ENCODE data around the gene SLC25A23.
A peak's percentile ranks its signal among the peaks of the same experiment; 100 is the strongest.

The SLC25A23 gene

GRCh38 chr19:6481541-6482342, 22.1 kb upstream of the SLC25A23 start, which contains the start of gene DENND1C:
Gene DENND1C (minus strand): TSS chr19:6481787. CDS start chr19:6481695, 92 bp downstream.
- DNase-seq = peak; percentile 75 to 81

DNA sequence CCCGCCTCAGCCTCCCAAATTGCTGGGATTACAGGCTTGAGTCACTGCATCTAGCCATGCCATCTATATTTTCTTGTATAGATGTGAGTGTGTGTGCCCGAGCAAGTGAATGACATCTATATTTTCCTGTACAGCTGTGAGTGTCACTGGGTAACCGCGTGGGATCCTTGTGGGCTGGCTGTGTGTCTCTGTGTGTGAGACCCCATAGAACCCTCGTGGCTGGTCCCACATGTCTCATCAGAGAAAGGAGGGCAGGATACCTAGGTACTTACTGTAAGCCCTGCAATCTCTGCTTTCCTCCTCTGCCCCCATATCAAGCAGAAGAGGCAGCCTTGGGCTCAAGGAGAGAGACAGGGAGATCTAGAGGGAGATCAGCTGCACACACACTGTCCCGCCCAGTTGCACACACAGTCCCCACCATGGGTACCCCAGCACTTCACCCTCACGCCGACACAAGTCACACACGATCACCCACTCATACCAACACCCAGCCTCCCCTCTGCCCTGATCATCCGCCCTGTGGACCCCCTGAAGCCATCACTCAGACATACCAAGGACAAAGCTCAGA, 21.3 kb upstream of the SLC25A23 start:
- peak; percentile 31 to 39 for DNase-seq

- no peak for DNase-seq
These were observed 20.3 kb upstream of the SLC25A23 start for GRCh38 chr19:6479836-6480398.

DNA sequence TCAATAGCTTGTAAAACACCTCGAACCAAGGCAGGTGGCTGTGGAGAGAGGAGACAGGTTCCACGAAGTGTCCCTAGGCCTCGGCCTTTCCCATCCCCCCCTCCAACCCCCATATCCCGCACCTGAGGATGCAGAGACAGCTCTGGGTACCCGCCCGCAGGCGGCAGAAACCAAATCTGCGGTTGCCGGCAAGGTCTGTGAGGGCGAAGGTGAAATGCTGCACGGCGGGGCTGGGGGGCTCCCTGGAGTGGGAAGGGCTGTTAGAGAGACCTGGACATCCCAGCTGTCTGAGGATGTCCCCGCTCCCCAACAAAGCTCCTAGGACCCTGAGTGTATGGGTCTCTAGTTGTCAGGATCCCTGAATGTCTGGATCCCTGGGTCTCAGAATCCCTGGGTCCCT, 19.2 kb upstream of the SLC25A23 start:
- no peak for DNase-seq

GRCh38 chr19:6476896-6477431, 17.4 kb upstream of the SLC25A23 start:
- no peak for DNase-seq

DNA sequence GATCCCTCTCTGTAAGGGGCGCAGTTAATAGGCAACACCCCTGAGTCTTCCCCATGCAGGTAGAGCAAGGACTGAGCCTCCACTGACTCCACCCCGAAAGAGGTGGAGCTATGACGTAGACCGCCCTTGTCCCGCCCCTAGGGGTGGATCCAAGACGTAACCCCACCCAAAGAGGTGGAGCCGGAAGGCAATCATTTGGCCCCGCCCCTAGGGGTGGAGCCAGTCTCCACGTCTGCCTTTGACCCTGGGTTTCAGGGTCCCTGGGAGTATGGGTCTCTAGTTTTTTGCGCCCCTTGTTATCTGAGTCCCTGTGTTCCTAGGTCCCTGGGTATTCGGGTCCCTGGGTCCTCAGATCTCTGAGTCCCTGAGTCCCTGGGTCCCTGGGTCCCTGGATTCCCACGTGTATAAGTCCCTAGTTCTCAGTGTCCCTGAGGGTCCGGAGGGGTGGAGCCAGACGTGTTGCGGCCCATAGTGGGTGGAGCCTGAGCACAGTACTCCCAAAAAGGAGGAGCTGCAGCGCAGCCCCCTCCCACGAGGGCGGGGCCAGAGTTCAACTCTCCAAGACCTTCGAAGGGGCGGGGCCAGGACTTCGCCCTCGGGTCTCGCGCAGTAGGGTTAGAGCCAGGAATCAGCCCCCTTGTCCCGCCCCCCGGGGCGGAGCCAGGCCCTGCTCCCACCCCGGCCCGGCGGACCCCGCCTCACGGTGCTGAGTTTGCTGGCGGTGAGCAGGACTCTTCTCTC, 16.7 kb upstream of the SLC25A23 start:
- peak; percentile 62 to 69 for DNase-seq

DNA sequence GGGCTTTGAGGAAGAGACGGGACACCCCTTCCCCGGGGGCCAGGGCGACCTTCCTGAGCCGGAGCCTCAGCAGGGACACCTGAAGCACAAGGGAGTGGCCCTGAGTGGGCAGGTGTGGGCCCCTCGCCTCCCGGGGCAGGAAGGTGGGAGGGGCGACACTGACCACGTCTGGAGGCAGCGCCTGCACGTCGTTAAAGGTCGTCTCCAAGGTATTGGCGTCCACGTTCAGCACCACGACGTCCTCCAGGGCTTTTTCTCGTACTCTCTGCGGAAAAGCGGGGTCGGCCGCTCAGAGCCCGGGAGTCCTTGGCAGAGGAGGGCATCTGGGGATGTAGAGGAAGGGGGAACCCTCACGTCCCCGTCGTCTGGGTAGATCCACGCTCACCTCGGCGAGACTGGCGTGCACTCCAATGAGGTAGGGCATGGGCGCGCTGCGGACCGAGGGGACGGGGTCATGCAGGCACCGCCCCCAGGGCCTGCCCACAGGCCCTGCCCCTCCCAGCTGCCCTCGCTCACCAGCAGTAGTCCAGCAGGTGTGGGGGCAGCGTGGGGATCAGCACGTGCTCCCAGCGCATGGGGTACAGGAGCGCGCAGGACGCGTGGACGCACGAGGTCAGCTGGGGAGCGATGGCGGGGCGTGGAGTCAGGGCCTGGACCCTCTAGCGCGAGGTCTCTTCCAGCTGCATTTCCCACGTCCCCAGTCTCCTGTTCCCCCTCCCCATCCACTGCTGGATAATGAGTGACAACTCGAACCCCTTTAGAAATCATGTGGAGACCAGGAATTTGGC, 15.9 kb upstream of the SLC25A23 start:
- no peak for DNase-seq

DNA sequence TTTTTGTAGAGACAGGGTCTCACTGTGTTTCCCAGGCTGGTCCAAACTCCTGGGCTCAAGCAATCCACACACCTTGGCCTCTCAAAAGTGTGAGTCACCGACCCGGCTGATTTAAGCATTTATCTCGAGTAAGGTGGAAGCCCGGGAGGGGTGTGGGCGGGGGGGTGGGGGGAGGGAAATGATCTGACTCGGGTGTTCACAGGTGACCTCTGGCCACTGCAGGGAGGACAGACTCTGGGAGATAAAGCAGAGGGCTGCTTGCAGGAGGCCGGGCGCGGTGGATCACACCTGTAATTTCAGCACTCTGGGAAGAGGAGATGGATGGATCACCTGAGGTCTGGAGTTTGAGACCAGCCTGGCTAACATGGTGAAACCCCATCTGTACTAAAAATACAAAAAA, 14.1 kb upstream of the SLC25A23 start:
- DNase-seq = no peak

- DNase-seq = no peak
These were observed 13.1 kb upstream of the SLC25A23 start for GRCh38 chr19:6472713-6473112.

- no peak for DNase-seq
These were observed 11.5 kb upstream of the SLC25A23 start for GRCh38 chr19:6471076-6471475.

DNA sequence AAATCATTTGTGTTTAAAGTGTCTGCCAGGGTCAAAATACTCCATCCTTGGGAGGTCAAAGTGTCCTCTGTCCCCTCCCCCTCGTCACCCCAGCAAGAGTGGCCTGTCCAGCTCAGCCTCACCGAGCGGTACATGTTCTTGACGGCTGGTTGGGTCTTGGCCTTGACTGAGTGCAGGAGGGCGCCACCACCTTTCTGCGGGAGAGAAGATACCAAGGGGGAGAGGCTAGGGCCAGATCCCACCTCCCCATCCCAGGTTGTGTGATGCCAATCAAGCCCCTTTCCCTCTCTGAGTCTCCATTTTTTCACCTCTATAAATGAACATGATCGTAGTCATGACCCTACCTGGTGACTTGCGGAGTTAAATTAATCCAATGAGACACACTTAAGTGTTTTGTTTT, 10.6 kb upstream of the SLC25A23 start:
- DNase-seq = no peak

GRCh38 chr19:6467384-6467783, 7.8 kb upstream of the SLC25A23 start:
- no peak for DNase-seq

DNA sequence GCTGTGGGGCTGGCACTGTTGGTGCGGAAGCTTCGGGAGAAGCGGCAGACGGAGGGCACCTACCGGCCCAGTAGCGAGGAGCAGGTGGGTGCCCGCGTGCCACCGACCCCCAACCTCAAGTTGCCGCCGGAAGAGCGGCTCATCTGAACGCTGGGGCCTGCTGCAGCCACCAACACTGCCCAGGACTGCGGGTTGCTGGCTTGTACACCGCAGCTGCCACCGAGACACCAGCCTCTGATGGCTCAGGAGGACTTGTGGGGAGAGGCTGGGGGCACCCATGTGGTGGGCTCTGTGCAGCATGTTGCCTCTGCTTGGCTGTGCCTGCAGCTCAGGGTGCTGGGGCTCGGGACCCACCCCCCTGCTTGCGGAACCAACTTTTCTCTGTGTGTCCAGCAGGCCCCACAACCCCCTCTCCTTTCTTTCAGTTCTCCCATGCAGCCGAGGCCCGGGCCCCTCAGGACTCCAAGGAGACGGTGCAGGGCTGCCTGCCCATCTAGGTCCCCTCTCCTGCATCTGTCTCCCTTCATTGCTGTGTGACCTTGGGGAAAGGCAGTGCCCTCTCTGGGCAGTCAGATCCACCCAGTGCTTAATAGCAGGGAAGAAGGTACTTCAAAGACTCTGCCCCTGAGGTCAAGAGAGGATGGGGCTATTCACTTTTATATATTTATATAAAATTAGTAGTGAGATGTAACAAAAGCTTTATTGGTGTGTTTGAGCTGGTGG, 7.1 kb upstream of the SLC25A23 start:
- DNase-seq = no peak

DNA sequence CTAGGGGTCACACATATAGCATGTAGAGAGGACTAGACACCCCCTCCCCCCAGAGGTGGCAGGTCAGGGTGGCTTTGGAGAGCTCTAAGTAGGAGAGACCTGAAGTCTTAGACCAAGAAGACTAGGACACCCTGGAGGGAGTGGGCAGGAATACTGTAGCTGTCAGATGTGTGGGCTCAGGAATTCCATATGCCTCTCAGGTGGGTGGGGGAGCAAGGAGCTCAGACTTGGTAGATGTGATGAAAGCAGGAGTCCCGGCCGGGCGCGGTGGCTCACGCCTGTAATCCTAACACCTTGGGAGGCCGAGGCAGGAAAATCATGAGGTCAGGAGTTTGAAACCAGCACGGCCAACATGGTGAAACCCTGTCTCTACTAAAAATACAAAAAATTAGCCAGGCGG, 6.1 kb upstream of the SLC25A23 start:
- DNase-seq = no peak

- no peak for DNase-seq
These were observed 5.4 kb upstream of the SLC25A23 start for GRCh38 chr19:6465006-6465405.

DNA sequence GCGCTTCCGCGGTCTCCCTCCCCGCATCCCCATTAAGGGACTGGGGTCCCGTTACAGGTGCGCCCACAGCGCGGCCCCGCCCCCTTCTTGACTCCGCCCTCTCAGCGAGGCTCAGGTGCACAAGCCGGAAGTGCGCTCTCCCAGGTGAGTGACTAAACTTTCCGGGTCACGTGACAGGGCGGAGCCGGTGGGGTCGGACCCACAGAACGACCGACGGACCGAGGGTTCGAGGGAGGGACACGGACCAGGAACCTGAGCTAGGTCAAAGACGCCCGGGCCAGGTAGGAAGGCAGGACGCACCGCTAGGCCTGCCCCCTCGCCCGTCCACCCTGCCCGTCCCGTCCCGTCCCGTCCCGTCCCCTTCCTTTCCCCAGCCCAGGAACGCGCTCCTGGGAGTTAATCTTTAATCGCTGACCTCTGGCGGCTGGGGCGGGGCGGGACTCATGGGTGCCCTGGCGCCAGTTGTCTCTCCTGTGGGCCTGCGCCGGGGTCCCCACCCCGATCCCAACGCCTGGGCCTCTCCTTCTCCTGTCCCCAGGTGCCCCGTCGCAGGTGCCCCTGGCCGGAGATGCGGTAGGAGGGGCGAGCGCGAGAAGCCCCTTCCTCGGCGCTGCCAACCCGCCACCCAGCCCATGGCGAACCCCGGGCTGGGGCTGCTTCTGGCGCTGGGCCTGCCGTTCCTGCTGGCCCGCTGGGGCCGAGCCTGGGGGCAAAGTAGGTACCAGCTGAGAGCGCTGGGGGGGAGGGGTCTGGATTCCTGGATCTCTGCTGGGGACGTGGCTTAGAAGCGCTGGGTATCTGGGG, 4.7 kb upstream of the SLC25A23 start, which contains the start of gene CRB3:
CRB3 (plus strand) TSS at position 202 of the 804 bp plus-strand sequence; CDS start at position 633, 431 bp downstream.
- DNase-seq = peak; percentile 27 to 36

GRCh38 chr19:6460099-6460884, 700 bp upstream of the SLC25A23 start:
- peak; percentile 98 to 99 for DNase-seq

DNA sequence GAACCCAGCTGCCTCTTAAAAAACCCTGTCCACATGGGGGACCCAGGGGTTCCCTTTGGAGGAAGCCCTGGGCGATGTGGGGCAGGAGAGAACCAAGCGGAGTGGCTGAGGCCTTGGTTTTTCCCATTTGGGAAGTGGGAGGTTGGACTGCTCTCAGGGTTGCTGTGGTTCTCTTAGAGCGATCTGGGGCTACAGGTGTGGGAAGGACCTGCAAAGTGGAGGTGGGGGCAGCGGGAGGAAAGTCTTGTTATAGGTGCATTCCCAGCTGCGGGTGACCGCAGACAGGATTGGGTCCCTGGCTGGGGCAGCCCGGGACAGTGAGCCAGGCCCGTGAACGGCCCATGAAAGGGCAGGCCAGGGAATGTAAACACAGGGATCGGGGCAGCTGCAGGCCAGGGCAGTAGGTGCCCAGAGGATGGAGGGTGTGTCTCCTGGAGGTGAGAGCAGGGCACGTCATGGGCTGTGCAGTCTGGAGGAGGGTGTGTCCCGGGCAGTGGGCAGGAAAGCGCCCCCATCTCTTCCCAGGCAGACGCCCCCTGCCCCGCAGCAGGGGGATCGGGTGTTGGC, 814 bp downstream of the SLC25A23 start:
- DNase-seq = no peak

DNA sequence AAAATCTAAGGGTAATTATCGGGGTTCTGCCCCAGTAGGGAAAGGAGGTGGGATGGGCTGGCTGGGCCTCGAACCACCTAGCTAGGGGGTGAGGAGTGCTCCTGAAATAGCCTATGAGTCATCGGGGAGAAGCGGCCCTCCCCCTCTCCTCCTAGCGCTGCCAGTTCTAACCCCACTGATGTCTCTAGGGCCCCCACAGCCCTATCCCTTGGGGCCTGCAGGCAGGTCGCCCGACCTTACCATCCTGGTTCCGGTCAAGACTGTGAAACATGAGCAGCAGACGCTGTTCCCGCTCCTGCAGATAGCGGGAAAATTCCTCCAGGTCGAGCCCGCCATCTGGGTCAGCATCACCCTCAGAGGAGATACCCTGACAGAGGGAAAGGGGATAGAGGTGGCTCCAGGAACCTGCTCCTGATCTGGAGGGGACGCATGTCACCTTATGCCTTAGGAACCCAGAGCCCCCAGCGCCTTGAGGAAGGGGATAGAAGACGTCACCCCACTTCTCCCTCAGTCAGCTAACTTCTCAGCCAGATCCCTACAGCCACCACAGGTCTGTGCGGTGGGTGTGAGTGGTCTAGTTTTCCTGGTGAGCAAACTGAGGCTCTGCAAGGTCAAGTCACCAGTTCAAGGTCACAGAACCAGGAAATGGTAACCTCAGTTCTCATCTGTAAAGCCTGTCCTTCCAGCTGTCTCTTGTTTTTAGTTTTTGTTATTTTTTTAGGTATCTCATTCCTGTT, 1.5 kb downstream of the SLC25A23 start:
- no peak for DNase-seq
